Vagina (tissue), 2 donors: ENCODE results near the gene DCTN5. TPM values are rescaled to one million over a fixed set of nuclear protein-coding genes. Genes with fewer than 3 reads are reported as not detected.
"Not testable (repeated sequence)": the region's sequence is repeated elsewhere in the genome, so short reads cannot be mapped to it uniquely, and the experiment has no call there.

ENCODE experiments used
- DNase-seq, 2 donors: peaks; one replicate each; pipeline ENCODE4 v3.0.0-alpha.2; 2017; ENCODE audit errors: extremely low spot score in 2 of 2
- H3K27ac ChIP-seq: fragments of 200-600 bp; sonication (generic); one replicate; pipeline ENCODE4 v1.5.1; 2019
- H3K27me3 ChIP-seq: fragments of 200-600 bp; sonication (generic); one replicate; pipeline ENCODE4 v1.5.1; 2019
- H3K36me3 ChIP-seq, 2 donors: fragments of 200-600 bp; sonication (generic); one replicate each; pipeline ENCODE4 v1.5.1; 2017 to 2019
- H3K4me1 ChIP-seq: fragments of 200-600 bp; sonication (generic); one replicate; pipeline ENCODE4 v1.5.1; 2019
- H3K4me3 ChIP-seq, 2 donors: fragments of 200-600 bp; sonication (generic); 1 replicate in 1 of 2; 2 replicates in 1 of 2; pipeline ENCODE4 v1.5.1; 2016 to 2019
- H3K9me3 ChIP-seq: fragments of 200-600 bp; sonication (generic); one replicate; pipeline ENCODE4 v1.5.1; 2019
- POLR2A ChIP-seq, 2 donors: fragments of 450-650 bp; IDR thresholded peaks; one replicate each; pipeline ENCODE4 v1.6.1; 2017; ENCODE audit warnings: antibody characterized with exemption in 2 of 2, mild to moderate bottlenecking in 2 of 2, moderate library complexity in 2 of 2
- POLR2AphosphoS5 ChIP-seq, 2 donors: sonication (generic); formaldehyde crosslinking; IDR thresholded peaks; one replicate each; pipeline ENCODE4 v1.9.0; 2017; ENCODE audit warnings: antibody characterized with exemption in 2 of 2, mild to moderate bottlenecking in 2 of 2, low read depth in 1 of 2; ENCODE audit not compliant: insufficient read depth in 1 of 2
- intact Hi-C: fragments of 100-400 bp; cut with DNase I; formaldehyde crosslinking; loops from one replicate; pipeline ENCODE4 v1.15.1; 2023
- total RNA-seq: library from RNA; depleted of rRNA; stranded (reverse); fragments of >200 nt; gene quantifications from one replicate; pipeline ENCODE4 v1.2.3, GENCODE V29; 2016
- TF ChIP-seq, protein P1 (sequence below), 3 experiments: fragments of 450-650 bp in 2 of 3; fragments of 200-600 bp in 1 of 3; sonication (generic) in 1 of 3; IDR thresholded peaks; one replicate each; pipeline ENCODE4 v1.5.1; 2017 to 2019; ENCODE audit warnings: antibody characterized with exemption in 3 of 3, mild to moderate bottlenecking in 2 of 3, moderate library complexity in 2 of 3

DCTN5 gene
- total RNA-seq, 1 donor from 2014 or later: 23.6 TPM

DNA sequence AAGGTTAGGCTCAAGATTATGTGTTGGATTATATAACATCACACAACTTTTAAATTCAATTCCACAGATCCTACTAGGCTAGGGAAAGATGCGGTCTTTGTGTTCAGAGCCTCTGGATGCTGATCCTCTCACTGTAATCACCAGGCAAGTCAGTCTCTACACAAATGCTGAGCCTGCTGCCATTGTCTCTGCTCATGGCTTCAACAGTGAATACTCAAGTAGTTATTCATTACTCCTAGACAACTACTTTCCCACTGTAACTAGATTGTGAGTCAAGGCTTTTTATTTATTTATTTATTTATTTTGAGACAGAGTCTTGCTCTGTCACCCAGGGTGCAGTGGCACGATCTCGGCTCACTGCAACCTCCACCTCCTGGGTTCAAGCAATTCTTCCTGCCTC, 29.3 kb upstream of the DCTN5 start:
- TF ChIP-seq POLR2A (IDR thresholded peaks at IDR 0.05) (no peak), POLR2AphosphoS5 (IDR thresholded peaks at IDR 0.05; ENCODE audit: insufficient read depth in 1 of 2, low read depth in 1 of 2) (no peak)
- TF ChIP-seq, protein P1, sequence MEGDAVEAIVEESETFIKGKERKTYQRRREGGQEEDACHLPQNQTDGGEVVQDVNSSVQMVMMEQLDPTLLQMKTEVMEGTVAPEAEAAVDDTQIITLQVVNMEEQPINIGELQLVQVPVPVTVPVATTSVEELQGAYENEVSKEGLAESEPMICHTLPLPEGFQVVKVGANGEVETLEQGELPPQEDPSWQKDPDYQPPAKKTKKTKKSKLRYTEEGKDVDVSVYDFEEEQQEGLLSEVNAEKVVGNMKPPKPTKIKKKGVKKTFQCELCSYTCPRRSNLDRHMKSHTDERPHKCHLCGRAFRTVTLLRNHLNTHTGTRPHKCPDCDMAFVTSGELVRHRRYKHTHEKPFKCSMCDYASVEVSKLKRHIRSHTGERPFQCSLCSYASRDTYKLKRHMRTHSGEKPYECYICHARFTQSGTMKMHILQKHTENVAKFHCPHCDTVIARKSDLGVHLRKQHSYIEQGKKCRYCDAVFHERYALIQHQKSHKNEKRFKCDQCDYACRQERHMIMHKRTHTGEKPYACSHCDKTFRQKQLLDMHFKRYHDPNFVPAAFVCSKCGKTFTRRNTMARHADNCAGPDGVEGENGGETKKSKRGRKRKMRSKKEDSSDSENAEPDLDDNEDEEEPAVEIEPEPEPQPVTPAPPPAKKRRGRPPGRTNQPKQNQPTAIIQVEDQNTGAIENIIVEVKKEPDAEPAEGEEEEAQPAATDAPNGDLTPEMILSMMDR (IDR thresholded peaks at IDR 0.05): no peak
- no peaks in the 10 kb centered on the region for H3K4me1 ChIP-seq
- no peak overlapping the region for H3K4me3 ChIP-seq
- H3K27ac ChIP-seq: no peak overlapping the region
- DNase-seq: no peak
- intact Hi-C loops: no loop called here
- no peaks in the 10 kb centered on the region for H3K27me3 ChIP-seq
- peaks cover 0 to 32% of the 10 kb centered on the region in 2 donors for H3K36me3 ChIP-seq
- no peaks in the 10 kb centered on the region for H3K9me3 ChIP-seq

DNA sequence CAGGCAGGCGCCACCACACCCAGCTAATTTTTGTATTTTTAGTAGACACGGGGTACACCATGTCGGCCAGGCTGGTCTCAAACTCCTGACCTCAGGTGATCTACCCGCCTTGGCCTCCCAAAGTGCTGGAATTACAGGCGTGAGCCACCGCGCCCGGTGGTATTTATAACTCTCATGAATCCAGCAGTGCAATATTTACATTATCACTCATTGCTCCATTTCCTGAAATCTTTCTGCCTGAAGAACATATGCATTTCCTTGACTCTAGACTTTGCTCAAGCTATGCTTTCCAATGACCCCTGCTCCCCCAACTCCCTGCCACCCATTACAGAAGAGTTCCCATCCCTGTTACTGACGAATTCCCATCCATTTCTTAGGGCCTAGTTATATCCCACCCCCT, 25.5 kb upstream of the DCTN5 start:
- no peak overlapping the region for H3K4me3 ChIP-seq
- H3K4me1 ChIP-seq: no peaks in the 10 kb centered on the region
- no peaks in the 10 kb centered on the region for H3K27me3 ChIP-seq
- no peak overlapping the region for H3K27ac ChIP-seq
- intact Hi-C loops: no loop called here
- TF ChIP-seq, protein P1 (IDR thresholded peaks at IDR 0.05): no peak
- TF ChIP-seq POLR2A (IDR thresholded peaks at IDR 0.05) (no peak), POLR2AphosphoS5 (IDR thresholded peaks at IDR 0.05; ENCODE audit: insufficient read depth in 1 of 2, low read depth in 1 of 2) (no peak)
- no peaks in the 10 kb centered on the region for H3K9me3 ChIP-seq
- no peak for DNase-seq
- peaks cover 0 to 32% of the 10 kb centered on the region in 2 donors for H3K36me3 ChIP-seq

DNA sequence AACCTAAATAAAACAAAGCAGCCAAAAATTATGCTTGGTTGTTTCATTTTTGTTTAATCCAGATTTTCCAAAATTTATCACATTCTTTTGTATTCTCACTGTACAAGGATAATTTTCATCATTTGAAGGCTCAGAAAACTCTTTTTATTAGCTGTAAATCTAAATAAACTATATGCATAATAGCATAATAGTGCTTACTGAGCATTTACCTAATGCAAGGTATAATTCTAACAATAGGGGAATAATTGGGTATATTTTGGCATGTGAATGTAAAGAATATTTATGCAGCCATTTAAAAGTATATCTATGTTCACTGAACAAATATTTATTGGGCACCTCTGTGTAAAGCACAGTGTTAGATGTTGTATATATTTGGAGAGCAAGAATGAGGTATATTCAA, 17.2 kb upstream of the DCTN5 start:
- Histone ChIP-seq H3K4me1 (no peaks in the 10 kb centered on the region), H3K4me3 (no peak overlapping the region), H3K27ac (no peak overlapping the region), H3K27me3 (no peaks in the 10 kb centered on the region), H3K36me3 (peaks cover 0 to 64% of the 10 kb centered on the region in 2 donors), H3K9me3 (no peaks in the 10 kb centered on the region)
- intact Hi-C loops: no loop called here
- TF ChIP-seq POLR2AphosphoS5 (IDR thresholded peaks at IDR 0.05; ENCODE audit: insufficient read depth in 1 of 2, low read depth in 1 of 2): no peak
- no peak for TF ChIP-seq POLR2A (IDR thresholded peaks at IDR 0.05)
- TF ChIP-seq, protein P1 (IDR thresholded peaks at IDR 0.05): no peak
- DNase-seq: no peak

DNA sequence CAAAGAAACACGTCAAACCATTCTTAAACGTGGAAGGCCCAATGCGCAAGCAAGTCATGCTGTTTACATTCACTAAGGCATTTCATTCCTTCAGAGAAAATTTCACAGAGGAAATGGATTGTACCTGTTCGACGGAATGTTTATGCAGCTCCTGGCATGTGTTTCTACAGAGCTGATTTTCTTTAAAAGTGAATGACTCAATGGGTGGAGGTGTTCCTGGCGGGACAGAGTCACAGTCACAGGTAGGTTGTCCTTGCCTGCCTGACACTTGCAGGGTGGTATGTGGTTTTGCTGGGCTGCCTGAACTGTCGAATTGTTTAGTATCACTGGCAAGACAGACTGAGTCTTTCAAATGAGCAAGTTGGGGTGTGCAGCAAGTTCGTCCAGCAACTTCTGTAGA, 11.8 kb upstream of the DCTN5 start:
- intact Hi-C loops: no loop called here
- Histone ChIP-seq H3K27me3 (no peaks in the 10 kb centered on the region), H3K4me1 (peaks cover 5% of the 10 kb centered on the region), H3K9me3 (no peaks in the 10 kb centered on the region), H3K36me3 (peaks cover 0 to 54% of the 10 kb centered on the region in 2 donors), H3K4me3 (no peak overlapping the region), H3K27ac (peak overlapping the region; percentile 38)
- TF ChIP-seq POLR2AphosphoS5 (IDR thresholded peaks at IDR 0.05; ENCODE audit: insufficient read depth in 1 of 2, low read depth in 1 of 2) (peak in 1 of 2 donors; percentile 40), POLR2A (IDR thresholded peaks at IDR 0.05) (no peak)
- TF ChIP-seq, protein P1 (IDR thresholded peaks at IDR 0.05): no peak
- DNase-seq: no peak

DNA sequence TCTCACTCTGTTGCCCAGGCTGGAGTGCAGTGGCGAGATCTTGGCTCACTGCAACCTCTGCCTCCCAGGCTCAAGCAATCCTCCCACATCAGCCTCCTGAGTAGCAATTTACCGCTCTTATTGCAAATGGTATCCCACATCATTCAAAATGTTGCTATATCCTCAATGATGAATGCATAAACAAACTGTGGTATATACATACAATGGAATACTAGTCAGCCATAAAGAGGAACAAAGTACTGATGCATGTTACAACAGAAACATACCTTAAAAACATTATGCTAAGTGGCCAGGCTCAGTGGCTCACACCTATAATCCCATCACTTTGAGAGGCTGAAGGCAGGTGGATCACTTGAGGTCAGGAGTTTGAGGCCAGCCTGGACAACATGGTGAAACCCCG, 9.4 kb upstream of the DCTN5 start:
- H3K27ac ChIP-seq, DNase-seq, H3K4me3 ChIP-seq, intact Hi-C loops, H3K27me3 ChIP-seq, H3K9me3 ChIP-seq, H3K4me1 ChIP-seq: not testable (repeated sequence)
- H3K36me3 ChIP-seq: peaks cover 0 to 54% of the 10 kb centered on the region in 2 donors
